Stimulated activated CD4-positive, alpha-beta T cell treated with anti-CD3 and anti-CD28 coated beads, TNF-alpha, amount 100 ng/mL, for 48 hours (primary cell): ENCODE results near the gene ERICH6B.

Source experiments
- DNase-seq, 3 donors: peaks; one replicate each; pipeline ENCODE4 v3.0.0-alpha.2; 2020; ENCODE audit warnings: low read depth in 3 of 3

The ERICH6B gene

DNA sequence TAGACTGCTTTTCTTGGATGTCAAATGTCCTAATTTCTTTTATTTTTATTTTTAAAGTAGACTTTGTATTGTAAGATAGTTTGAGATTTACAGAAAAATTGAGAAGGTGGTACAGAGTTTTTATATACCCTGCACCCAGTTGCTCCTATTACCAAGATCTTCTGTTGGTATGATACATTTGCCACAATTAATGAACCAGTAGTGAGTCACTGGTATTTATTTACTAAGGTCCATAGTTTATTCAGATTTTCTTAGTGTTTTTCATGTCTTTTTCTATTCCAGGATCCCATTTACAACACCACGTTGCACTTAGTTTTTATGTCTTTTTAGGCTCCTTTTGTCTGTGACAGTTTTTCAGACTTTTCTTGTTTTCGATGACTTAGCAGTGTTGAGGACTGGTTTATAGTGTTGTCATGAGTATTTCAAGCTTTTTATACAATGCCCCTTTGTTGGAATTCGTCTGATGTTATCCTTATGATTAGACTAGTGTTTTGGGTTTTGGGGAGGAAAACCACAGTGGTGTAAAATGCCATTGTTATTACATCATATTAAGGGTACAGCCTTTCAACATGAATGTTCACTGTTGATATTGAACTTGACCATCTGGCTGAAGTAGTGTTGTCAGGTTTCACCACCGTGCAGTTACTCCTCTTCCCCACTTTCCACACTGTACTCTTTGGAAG is 114.9 kb downstream of the ERICH6B start:
- no peak for DNase-seq

DNA sequence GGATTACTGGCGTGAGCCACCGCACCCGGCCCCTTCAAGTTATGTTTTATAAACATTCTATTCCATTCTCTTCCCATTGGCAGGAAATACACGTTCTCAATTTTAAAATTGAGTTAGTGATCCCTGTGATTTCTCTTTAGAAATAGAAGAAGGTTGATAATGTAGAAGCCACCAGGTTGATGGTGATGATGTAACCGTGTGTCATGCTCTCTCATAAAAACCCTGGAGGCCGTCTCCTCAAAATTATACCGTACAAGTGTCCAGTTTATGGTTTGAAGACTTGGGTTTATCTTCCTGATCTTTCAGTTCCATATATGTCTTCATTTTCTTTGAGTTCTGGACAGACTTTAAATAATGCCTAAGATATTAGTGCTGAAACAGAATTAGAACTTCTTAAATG is 118.6 kb downstream of the ERICH6B start:
- DNase-seq: no peak

DNA sequence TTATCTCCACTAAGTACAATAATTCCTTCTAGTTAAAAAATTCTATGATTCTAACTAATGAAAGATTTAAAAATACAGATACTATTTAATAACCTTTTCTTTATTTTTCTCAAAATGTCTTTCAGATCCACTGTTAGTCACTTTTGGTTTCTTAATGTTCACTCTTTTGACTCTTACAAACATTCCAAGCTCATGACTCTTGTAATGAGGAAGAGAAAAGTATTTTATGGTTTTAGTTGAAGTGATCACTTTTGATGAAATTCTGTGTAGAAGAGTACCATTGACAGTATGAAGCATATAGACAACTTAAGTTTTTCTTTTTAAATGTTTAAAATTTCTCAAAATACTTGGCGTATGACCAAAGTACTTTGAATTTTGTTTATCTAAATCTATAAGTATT is 123.0 kb downstream of the ERICH6B start:
- no peak for DNase-seq
